Activated naive CD4-positive, alpha-beta T cell treated with anti-CD3 and anti-CD28 coated beads, Interleukin-2, amount 50 U/mL, for 72 hours (primary cell): ENCODE data around the gene RAMAC. TPM values are rescaled to one million over a fixed set of nuclear protein-coding genes. Genes with fewer than 3 reads are reported as not detected.
"Not testable (repeated sequence)": the region's sequence is repeated elsewhere in the genome, so short reads cannot be mapped to it uniquely, and the experiment has no call there.

Experiments
- ATAC-seq, 2 donors: fragments of 150-1000 bp; cut with Tn5 transposase; 2 replicates each; pipeline ENCODE4 v1.10.0; 2021; ENCODE audit warnings: mild to moderate bottlenecking in 2 of 2, moderate library complexity in 2 of 2
- DNase-seq, 2 donors: peaks; one replicate each; pipeline ENCODE4 v3.0.0; 2021 to 2022; ENCODE audit warnings: low spot score in 2 of 2
- H3K27ac Mint-ChIP-seq, 2 donors: one replicate each; pipeline ENCODE4 v1.8.0; 2022; ENCODE audit warnings: mild to moderate bottlenecking in 2 of 2, mixed read lengths in 2 of 2
- H3K36me3 Mint-ChIP-seq, 2 donors: one replicate each; pipeline ENCODE4 v1.8.0; 2022; ENCODE audit warnings: mixed read lengths in 2 of 2
- H3K9me3 Mint-ChIP-seq, 2 donors: one replicate each; pipeline ENCODE4 v1.8.0; 2022; ENCODE audit warnings: mixed read lengths in 2 of 2
- total RNA-seq, 2 donors: library from RNA; stranded (reverse); gene quantifications; one replicate each; pipeline ENCODE4 v1.2.3, GENCODE V29; 2022

The RAMAC gene
- 10 to 100 TPM; 20.1 to 20.3 TPM for total RNA-seq

GRCh38 chr15:82985688-82986441 is at the start of gene RAMAC:
RAMAC (plus strand) TSS chr15:82986210; CDS start chr15:82989019, 2,809 bp downstream.
- Mint-ChIP-seq H3K9me3 (peaks cover 5 to 7% of the 10 kb centered on the region in 2 donors), H3K27ac (peak within 1 kb of the TSS; percentile 90 to 97), H3K36me3 (peaks cover 21 to 23% of the 10 kb centered on the region in 2 donors)
- DNase-seq (peak; percentile 85 to 93), ATAC-seq (peak; percentile 95 to 96)

GRCh38 chr15:82936966-82937711 is 48.9 kb upstream of the RAMAC start:
- H3K36me3 Mint-ChIP-seq = no peaks in the 10 kb centered on the region
- H3K27ac Mint-ChIP-seq = no peak overlapping the region
- H3K9me3 Mint-ChIP-seq = no peaks in the 10 kb centered on the region
- no peak for DNase-seq
- ATAC-seq = no peak

GRCh38 chr15:82937712-82938058 is 48.3 kb upstream of the RAMAC start:
- Mint-ChIP-seq H3K27ac (no peak overlapping the region), H3K36me3 (no peaks in the 10 kb centered on the region)

GRCh38 chr15:82939678-82940077 is 46.3 kb upstream of the RAMAC start:
- DNase-seq, H3K27ac Mint-ChIP-seq, H3K36me3 Mint-ChIP-seq, H3K9me3 Mint-ChIP-seq, ATAC-seq: not testable (repeated sequence)

More at GRCh38 chr15:82937712-82938058, 48.3 kb upstream of the RAMAC start:
- H3K9me3 Mint-ChIP-seq = no peaks in the 10 kb centered on the region
- DNase-seq (no peak), ATAC-seq (no peak)

GRCh38 chr15:82942691-82943090 is 43.3 kb upstream of the RAMAC start:
- Mint-ChIP-seq H3K9me3 (no peaks in the 10 kb centered on the region), H3K36me3 (no peaks in the 10 kb centered on the region), H3K27ac (no peak overlapping the region)
- DNase-seq = no peak
- ATAC-seq = no peak

GRCh38 chr15:82943176-82943575 is 42.8 kb upstream of the RAMAC start:
- ATAC-seq = no peak
- no peak overlapping the region for H3K27ac Mint-ChIP-seq
- no peak for DNase-seq
- no peaks in the 10 kb centered on the region for H3K36me3 Mint-ChIP-seq
- no peaks in the 10 kb centered on the region for H3K9me3 Mint-ChIP-seq

- H3K27ac Mint-ChIP-seq = no peak overlapping the region
- no peak for ATAC-seq
- H3K9me3 Mint-ChIP-seq = no peaks in the 10 kb centered on the region
- DNase-seq = no peak
- H3K36me3 Mint-ChIP-seq = no peaks in the 10 kb centered on the region
Measured at GRCh38 chr15:82944056-82944455, 42.0 kb upstream of the RAMAC start.

GRCh38 chr15:82944821-82945220 is 41.2 kb upstream of the RAMAC start:
- no peaks in the 10 kb centered on the region for H3K9me3 Mint-ChIP-seq
- no peak for ATAC-seq

GRCh38 chr15:82945326-82945725 is 40.7 kb upstream of the RAMAC start:
- no peaks in the 10 kb centered on the region for H3K36me3 Mint-ChIP-seq
- ATAC-seq (no peak), DNase-seq (no peak)
- no peak overlapping the region for H3K27ac Mint-ChIP-seq
- H3K9me3 Mint-ChIP-seq = no peaks in the 10 kb centered on the region

More at GRCh38 chr15:82944821-82945220, 41.2 kb upstream of the RAMAC start:
- Mint-ChIP-seq H3K27ac (no peak overlapping the region), H3K36me3 (no peaks in the 10 kb centered on the region)
- DNase-seq = no peak

GRCh38 chr15:82946155-82946701 is 39.8 kb upstream of the RAMAC start:
- ATAC-seq (no peak), DNase-seq (no peak)
- H3K36me3 Mint-ChIP-seq = no peaks in the 10 kb centered on the region
- no peaks in the 10 kb centered on the region for H3K9me3 Mint-ChIP-seq
- no peak overlapping the region for H3K27ac Mint-ChIP-seq

- ATAC-seq = no peak
Measured at GRCh38 chr15:82950295-82950694, 35.7 kb upstream of the RAMAC start.

GRCh38 chr15:82950746-82951370 is 35.2 kb upstream of the RAMAC start:
- DNase-seq = no peak
- ATAC-seq = peak in 1 of 2 donors; percentile 63
- H3K9me3 Mint-ChIP-seq = no peaks in the 10 kb centered on the region
- no peak overlapping the region for H3K27ac Mint-ChIP-seq
- no peaks in the 10 kb centered on the region for H3K36me3 Mint-ChIP-seq

More at GRCh38 chr15:82950295-82950694, 35.7 kb upstream of the RAMAC start:
- no peaks in the 10 kb centered on the region for H3K36me3 Mint-ChIP-seq
- DNase-seq = no peak
- H3K27ac Mint-ChIP-seq = no peak overlapping the region
- no peaks in the 10 kb centered on the region for H3K9me3 Mint-ChIP-seq

GRCh38 chr15:82951472-82952157 is 34.4 kb upstream of the RAMAC start:
- no peaks in the 10 kb centered on the region for H3K9me3 Mint-ChIP-seq
- H3K27ac Mint-ChIP-seq = no peak overlapping the region
- DNase-seq (no peak), ATAC-seq (peak in 1 of 2 donors; percentile 57)
- no peaks in the 10 kb centered on the region for H3K36me3 Mint-ChIP-seq

- Mint-ChIP-seq H3K27ac (no peak within 1 kb of the TSS), H3K36me3 (no peaks in the 10 kb centered on the region), H3K9me3 (no peaks in the 10 kb centered on the region)
- DNase-seq (peak in 1 of 2 donors; percentile 19), ATAC-seq (peak; percentile 34 to 71)
Measured at GRCh38 chr15:82952158-82953081, 33.6 kb upstream of the RAMAC start, which contains the start of gene HOMER2. HOMER2 (minus strand) TSS chr15:82952720; CDS start chr15:82952535, 185 bp downstream.

- no peak overlapping the region for H3K27ac Mint-ChIP-seq
- DNase-seq (no peak), ATAC-seq (no peak)
- no peaks in the 10 kb centered on the region for H3K9me3 Mint-ChIP-seq
- no peaks in the 10 kb centered on the region for H3K36me3 Mint-ChIP-seq
Measured at GRCh38 chr15:82958638-82959037, 27.4 kb upstream of the RAMAC start.
